Measurements from ENCODE around the gene TARBP1. TPM values are rescaled to one million over a fixed set of nuclear protein-coding genes. Genes with fewer than 3 reads are reported as not detected.
"Not testable (repeated sequence)": the region's sequence is repeated elsewhere in the genome, so short reads cannot be mapped to it uniquely, and the experiment has no call there.

Gene TARBP1
- total RNA-seq, 1 donor from 2014 or later, result 32.4 TPM

DNA sequence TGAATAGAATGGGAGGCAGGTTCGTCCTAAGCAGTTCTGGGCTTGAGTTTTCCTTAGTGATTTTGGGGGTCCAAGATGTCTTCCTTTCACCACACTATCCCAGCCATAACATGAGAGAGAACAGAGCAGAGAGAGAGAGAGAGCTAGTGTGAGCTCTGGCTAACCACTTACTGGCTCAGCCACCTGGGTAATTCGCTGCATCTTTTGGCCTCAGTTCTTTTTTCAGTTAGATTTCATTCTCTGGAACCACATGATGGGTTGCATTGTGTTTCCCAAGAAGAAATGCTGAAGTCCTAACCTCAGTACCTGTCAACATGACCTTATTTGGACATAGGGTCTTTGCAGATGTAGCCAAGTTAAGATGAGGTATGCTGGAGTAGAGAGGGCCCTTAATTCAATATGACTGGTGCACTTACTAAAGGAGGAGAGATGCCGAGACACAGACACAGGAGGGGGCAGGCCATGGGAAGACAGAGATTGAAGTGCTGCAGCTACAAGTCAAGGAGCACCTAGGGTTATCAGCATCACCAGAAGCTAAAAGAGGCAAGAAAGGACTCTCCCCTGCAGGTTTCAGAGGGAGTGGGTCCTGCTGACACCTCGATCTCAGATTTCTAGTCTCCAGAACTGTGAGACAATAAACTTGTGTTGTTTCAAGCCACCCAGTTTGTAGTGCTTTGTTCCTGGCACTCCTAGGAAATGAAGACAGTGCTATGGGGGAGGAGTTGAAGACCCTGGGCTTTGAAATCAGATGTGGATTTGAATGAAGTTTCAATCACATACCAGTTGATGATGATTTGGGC is 26.2 kb upstream of the TARBP1 start:
- DNase-seq, result no peak
- TF ChIP-seq, protein P1, sequence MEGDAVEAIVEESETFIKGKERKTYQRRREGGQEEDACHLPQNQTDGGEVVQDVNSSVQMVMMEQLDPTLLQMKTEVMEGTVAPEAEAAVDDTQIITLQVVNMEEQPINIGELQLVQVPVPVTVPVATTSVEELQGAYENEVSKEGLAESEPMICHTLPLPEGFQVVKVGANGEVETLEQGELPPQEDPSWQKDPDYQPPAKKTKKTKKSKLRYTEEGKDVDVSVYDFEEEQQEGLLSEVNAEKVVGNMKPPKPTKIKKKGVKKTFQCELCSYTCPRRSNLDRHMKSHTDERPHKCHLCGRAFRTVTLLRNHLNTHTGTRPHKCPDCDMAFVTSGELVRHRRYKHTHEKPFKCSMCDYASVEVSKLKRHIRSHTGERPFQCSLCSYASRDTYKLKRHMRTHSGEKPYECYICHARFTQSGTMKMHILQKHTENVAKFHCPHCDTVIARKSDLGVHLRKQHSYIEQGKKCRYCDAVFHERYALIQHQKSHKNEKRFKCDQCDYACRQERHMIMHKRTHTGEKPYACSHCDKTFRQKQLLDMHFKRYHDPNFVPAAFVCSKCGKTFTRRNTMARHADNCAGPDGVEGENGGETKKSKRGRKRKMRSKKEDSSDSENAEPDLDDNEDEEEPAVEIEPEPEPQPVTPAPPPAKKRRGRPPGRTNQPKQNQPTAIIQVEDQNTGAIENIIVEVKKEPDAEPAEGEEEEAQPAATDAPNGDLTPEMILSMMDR (IDR thresholded peaks at IDR 0.05; ENCODE audit: partially characterized antibody, unreplicated experiment), result no peak
- H3K4me1 Mint-ChIP-seq (ENCODE audit: low read depth, unreplicated experiment), result peaks cover 24% of the 10 kb centered on the region
- peaks cover 2% of the 10 kb centered on the region for H3K9me3 Mint-ChIP-seq (ENCODE audit: unreplicated experiment)
- no peaks in the 10 kb centered on the region for H3K36me3 Mint-ChIP-seq (ENCODE audit: unreplicated experiment)
- H3K4me3 Mint-ChIP-seq (ENCODE audit: unreplicated experiment), result no peak overlapping the region
- H3K27ac Mint-ChIP-seq (ENCODE audit: unreplicated experiment), result no peak overlapping the region
- H3K27me3 Mint-ChIP-seq (ENCODE audit: unreplicated experiment), result peaks cover 3% of the 10 kb centered on the region

DNA sequence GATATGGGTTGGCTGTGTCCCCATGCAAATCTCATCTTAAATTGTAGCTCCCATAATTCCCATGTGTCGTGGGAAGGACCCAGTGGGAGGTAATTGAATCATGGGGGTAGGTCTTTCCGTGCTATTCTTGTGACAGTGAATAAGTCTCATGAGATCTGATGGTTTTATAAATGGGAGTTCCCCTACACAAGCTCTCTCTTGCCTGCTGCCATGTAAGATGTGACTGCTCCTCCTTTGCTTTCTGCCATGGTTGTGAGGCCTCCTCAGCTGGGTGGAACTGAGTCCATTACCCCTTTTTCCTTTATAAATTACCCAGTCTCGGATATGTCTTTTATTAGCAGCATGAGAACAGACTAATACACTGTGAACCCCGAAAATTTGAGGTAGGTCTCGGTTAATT is 25.3 kb upstream of the TARBP1 start:
- not testable (repeated sequence) for H3K27ac Mint-ChIP-seq (ENCODE audit: unreplicated experiment); H3K4me3 Mint-ChIP-seq (ENCODE audit: unreplicated experiment); H3K27me3 Mint-ChIP-seq (ENCODE audit: unreplicated experiment); H3K9me3 Mint-ChIP-seq (ENCODE audit: unreplicated experiment); H3K36me3 Mint-ChIP-seq (ENCODE audit: unreplicated experiment); DNase-seq
- H3K4me1 Mint-ChIP-seq (ENCODE audit: low read depth, unreplicated experiment), result peaks cover 25% of the 10 kb centered on the region

DNA sequence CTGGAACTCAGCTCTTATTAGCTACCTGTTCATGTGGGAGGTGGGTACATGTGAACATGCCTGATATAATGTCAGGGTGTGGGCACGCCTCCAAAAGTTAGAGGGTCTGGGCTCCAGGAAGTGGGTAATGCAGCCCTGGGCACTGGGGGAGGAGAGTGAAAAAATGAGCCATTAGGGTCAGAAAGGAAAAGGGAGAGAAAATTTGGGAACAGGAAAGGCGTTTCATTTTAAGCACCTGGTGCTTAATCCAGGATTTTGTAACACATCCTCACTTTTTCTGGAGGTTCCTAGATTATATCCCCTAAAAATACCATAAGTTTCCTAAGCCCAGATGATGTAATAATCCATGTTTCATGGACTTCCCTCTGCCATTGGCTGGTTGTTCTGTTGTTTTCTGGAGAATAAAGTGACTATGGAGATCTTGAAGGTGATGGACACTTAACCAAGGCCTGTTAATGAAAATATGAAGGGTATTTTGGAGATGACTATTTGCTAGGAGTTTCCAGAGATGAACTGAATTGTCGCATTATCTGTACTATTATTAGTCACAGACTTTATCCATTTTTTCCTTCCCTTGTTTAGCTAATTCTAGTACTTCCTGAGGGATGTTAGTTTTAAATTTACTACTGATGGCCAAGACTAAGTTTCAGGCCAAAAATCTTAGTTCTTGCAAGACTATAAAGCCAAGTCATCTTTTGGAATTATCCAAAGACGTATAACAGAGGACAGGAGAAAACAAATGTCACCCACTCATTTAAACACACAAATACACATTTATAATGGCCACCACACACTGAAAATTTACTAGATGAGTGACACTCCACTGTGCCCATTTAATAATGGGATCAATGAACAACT is 24.4 kb upstream of the TARBP1 start:
- DNase-seq, result no peak
- Mint-ChIP-seq H3K4me1 (ENCODE audit: low read depth, unreplicated experiment) (peaks cover 26% of the 10 kb centered on the region), H3K36me3 (ENCODE audit: unreplicated experiment) (no peaks in the 10 kb centered on the region), H3K27ac (ENCODE audit: unreplicated experiment) (no peak overlapping the region), H3K4me3 (ENCODE audit: unreplicated experiment) (no peak overlapping the region), H3K27me3 (ENCODE audit: unreplicated experiment) (peaks cover 2% of the 10 kb centered on the region), H3K9me3 (ENCODE audit: unreplicated experiment) (no peaks in the 10 kb centered on the region)
- TF ChIP-seq, protein P1 (IDR thresholded peaks at IDR 0.05; ENCODE audit: partially characterized antibody, unreplicated experiment), result no peak

DNA sequence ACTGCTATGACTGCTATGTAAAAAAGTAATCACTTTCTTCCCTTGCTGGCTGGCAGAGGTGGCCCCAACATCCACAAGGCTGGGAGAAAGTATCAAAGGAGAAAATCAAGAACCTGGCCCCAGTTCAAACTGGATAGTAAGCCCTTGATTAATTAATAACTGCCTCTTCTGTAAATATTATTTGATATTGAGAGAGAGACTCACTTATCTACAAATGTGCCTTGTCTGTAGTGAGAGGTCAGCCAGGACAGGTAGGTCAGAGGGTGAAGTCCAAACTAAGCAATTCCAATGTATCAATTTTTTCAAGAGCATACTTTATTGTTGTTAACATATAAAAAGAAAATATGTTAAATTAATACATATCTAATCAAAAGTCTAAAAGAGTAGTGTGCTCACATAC is 23.8 kb upstream of the TARBP1 start:
- Mint-ChIP-seq H3K36me3 (ENCODE audit: unreplicated experiment) (no peaks in the 10 kb centered on the region), H3K27me3 (ENCODE audit: unreplicated experiment) (peaks cover 2% of the 10 kb centered on the region), H3K27ac (ENCODE audit: unreplicated experiment) (no peak overlapping the region), H3K4me3 (ENCODE audit: unreplicated experiment) (no peak overlapping the region), H3K4me1 (ENCODE audit: low read depth, unreplicated experiment) (peaks cover 26% of the 10 kb centered on the region), H3K9me3 (ENCODE audit: unreplicated experiment) (no peaks in the 10 kb centered on the region)
- DNase-seq, result no peak
- TF ChIP-seq, protein P1 (IDR thresholded peaks at IDR 0.05; ENCODE audit: partially characterized antibody, unreplicated experiment), result no peak

DNA sequence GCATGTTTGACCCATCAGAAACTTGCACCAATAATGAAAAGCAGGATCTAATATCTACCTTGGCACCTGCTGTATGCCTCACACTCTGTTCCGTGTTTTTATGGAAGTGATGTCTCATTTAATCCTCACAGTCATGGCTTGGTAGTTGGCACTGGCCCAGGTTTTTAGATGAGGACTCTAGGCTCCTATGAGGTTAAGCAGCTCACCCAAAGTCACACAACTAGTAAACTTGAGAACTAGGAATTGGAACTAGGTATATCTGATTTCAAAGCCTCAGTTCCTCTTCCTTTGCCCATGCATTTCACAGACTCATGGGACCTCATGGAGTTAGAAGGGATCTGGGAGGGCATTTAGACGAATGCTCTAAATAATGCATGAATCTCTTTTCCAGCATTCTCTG is 21.3 kb upstream of the TARBP1 start:
- TF ChIP-seq, protein P1 (IDR thresholded peaks at IDR 0.05; ENCODE audit: partially characterized antibody, unreplicated experiment), result no peak
- no peak for DNase-seq
- Mint-ChIP-seq H3K27ac (ENCODE audit: unreplicated experiment) (no peak overlapping the region), H3K4me3 (ENCODE audit: unreplicated experiment) (peak overlapping the region; percentile 42), H3K36me3 (ENCODE audit: unreplicated experiment) (no peaks in the 10 kb centered on the region), H3K4me1 (ENCODE audit: low read depth, unreplicated experiment) (peaks cover 30% of the 10 kb centered on the region), H3K9me3 (ENCODE audit: unreplicated experiment) (no peaks in the 10 kb centered on the region), H3K27me3 (ENCODE audit: unreplicated experiment) (no peaks in the 10 kb centered on the region)
